Muscle layer of duodenum (tissue), 2 donors: ENCODE results near the gene MOGAT1.

Experiments
- H3K27ac ChIP-seq: one replicate; pipeline ENCODE4 v1.7.0; 2013; ENCODE audit warnings: mild to moderate bottlenecking, low read length
- H3K27me3 ChIP-seq: one replicate; pipeline ENCODE4 v1.7.0; 2013; ENCODE audit warnings: low read depth, mild to moderate bottlenecking, control low read depth, low read length
- H3K36me3 ChIP-seq, 2 donors: one replicate each; pipeline ENCODE4 v1.7.0; 2013; ENCODE audit warnings: low read length in 2 of 2, control low read depth in 1 of 2, mild to moderate bottlenecking in 1 of 2; ENCODE audit not compliant: insufficient read depth in 2 of 2, control insufficient read depth in 1 of 2
- H3K4me1 ChIP-seq, 2 donors: one replicate each; pipeline ENCODE4 v1.7.0; 2013; ENCODE audit warnings: low read length in 2 of 2, mild to moderate bottlenecking in 2 of 2, control low read depth in 1 of 2, moderate library complexity in 1 of 2; ENCODE audit not compliant: insufficient read depth in 2 of 2, control insufficient read depth in 1 of 2
- H3K4me3 ChIP-seq, 2 donors: one replicate each; pipeline ENCODE4 v1.7.0; 2013; ENCODE audit warnings: low read length in 2 of 2, low read depth in 1 of 2, mild to moderate bottlenecking in 1 of 2
- H3K9me3 ChIP-seq, 2 donors: one replicate each; pipeline ENCODE4 v1.7.0; 2013; ENCODE audit warnings: low read length in 2 of 2, control low read depth in 1 of 2, mild to moderate bottlenecking in 1 of 2; ENCODE audit not compliant: control insufficient read depth in 1 of 2
- donor health status: healthy.

The MOGAT1 gene

GRCh38 chr2:222701233-222701632, 29.8 kb downstream of the MOGAT1 start:
- Histone ChIP-seq H3K27me3 (no peaks in the 10 kb centered on the region), H3K9me3 (no peaks in the 10 kb centered on the region), H3K27ac (no peak overlapping the region), H3K4me1 (peaks cover 0 to 9% of the 10 kb centered on the region in 2 donors), H3K36me3 (no peaks in the 10 kb centered on the region), H3K4me3 (no peak overlapping the region)

GRCh38 chr2:222701721-222702131, 30.3 kb downstream of the MOGAT1 start:
- no peaks in the 10 kb centered on the region for H3K36me3 ChIP-seq
- no peaks in the 10 kb centered on the region for H3K9me3 ChIP-seq
- H3K4me3 ChIP-seq = no peak overlapping the region
- H3K4me1 ChIP-seq = peaks cover 0 to 9% of the 10 kb centered on the region in 2 donors
- H3K27ac ChIP-seq = no peak overlapping the region
- no peaks in the 10 kb centered on the region for H3K27me3 ChIP-seq

- H3K36me3 ChIP-seq = no peaks in the 10 kb centered on the region
- no peaks in the 10 kb centered on the region for H3K27me3 ChIP-seq
- no peaks in the 10 kb centered on the region for H3K9me3 ChIP-seq
- H3K4me3 ChIP-seq = no peak overlapping the region
- H3K4me1 ChIP-seq = peaks cover 0 to 9% of the 10 kb centered on the region in 2 donors
- H3K27ac ChIP-seq = no peak overlapping the region
These were observed 31.6 kb downstream of the MOGAT1 start for GRCh38 chr2:222703091-222703490.

GRCh38 chr2:222703886-222704285, 32.4 kb downstream of the MOGAT1 start:
- Histone ChIP-seq H3K36me3 (no peaks in the 10 kb centered on the region), H3K9me3 (no peaks in the 10 kb centered on the region), H3K27me3 (no peaks in the 10 kb centered on the region), H3K4me3 (no peak overlapping the region), H3K4me1 (peaks cover 0 to 9% of the 10 kb centered on the region in 2 donors), H3K27ac (no peak overlapping the region)

- no peaks in the 10 kb centered on the region for H3K36me3 ChIP-seq
- no peaks in the 10 kb centered on the region for H3K27me3 ChIP-seq
- H3K9me3 ChIP-seq = no peaks in the 10 kb centered on the region
- no peak overlapping the region for H3K27ac ChIP-seq
- H3K4me1 ChIP-seq = peaks cover 0 to 9% of the 10 kb centered on the region in 2 donors
- H3K4me3 ChIP-seq = no peak overlapping the region
These were observed 35.2 kb downstream of the MOGAT1 start for GRCh38 chr2:222706616-222707015.

GRCh38 chr2:222707102-222707688, 35.7 kb downstream of the MOGAT1 start:
- Histone ChIP-seq H3K27me3 (no peaks in the 10 kb centered on the region), H3K4me3 (no peak overlapping the region), H3K27ac (no peak overlapping the region), H3K9me3 (no peaks in the 10 kb centered on the region), H3K4me1 (peaks cover 0 to 9% of the 10 kb centered on the region in 2 donors), H3K36me3 (no peaks in the 10 kb centered on the region)

- no peak overlapping the region for H3K4me3 ChIP-seq
- H3K9me3 ChIP-seq = no peaks in the 10 kb centered on the region
- H3K27ac ChIP-seq = no peak overlapping the region
- no peaks in the 10 kb centered on the region for H3K27me3 ChIP-seq
- H3K4me1 ChIP-seq = peaks cover 0 to 9% of the 10 kb centered on the region in 2 donors
- H3K36me3 ChIP-seq = no peaks in the 10 kb centered on the region
These were observed 36.3 kb downstream of the MOGAT1 start for GRCh38 chr2:222707689-222708273.

GRCh38 chr2:222708274-222708710, 36.8 kb downstream of the MOGAT1 start:
- no peaks in the 10 kb centered on the region for H3K9me3 ChIP-seq
- no peaks in the 10 kb centered on the region for H3K27me3 ChIP-seq
- no peaks in the 10 kb centered on the region for H3K36me3 ChIP-seq
- no peak overlapping the region for H3K4me3 ChIP-seq
- H3K27ac ChIP-seq = no peak overlapping the region
- H3K4me1 ChIP-seq = peaks cover 0 to 6% of the 10 kb centered on the region in 2 donors

- no peaks in the 10 kb centered on the region for H3K9me3 ChIP-seq
- H3K4me3 ChIP-seq = peak overlapping the region in 1 of 2 donors; percentile 23
- no peaks in the 10 kb centered on the region for H3K36me3 ChIP-seq
- peak overlapping the region; percentile 35 for H3K27ac ChIP-seq
- H3K27me3 ChIP-seq = no peaks in the 10 kb centered on the region
- peaks cover 4 to 5% of the 10 kb centered on the region in 2 donors for H3K4me1 ChIP-seq
These were observed 37.9 kb downstream of the MOGAT1 start for GRCh38 chr2:222709191-222709891.

- Histone ChIP-seq H3K27me3 (no peaks in the 10 kb centered on the region), H3K27ac (no peak overlapping the region)
These were observed 39.3 kb downstream of the MOGAT1 start for GRCh38 chr2:222710736-222711135.

GRCh38 chr2:222711315-222711940, 40.0 kb downstream of the MOGAT1 start:
- H3K9me3 ChIP-seq = no peaks in the 10 kb centered on the region
- no peaks in the 10 kb centered on the region for H3K36me3 ChIP-seq
- no peaks in the 10 kb centered on the region for H3K27me3 ChIP-seq
- H3K4me3 ChIP-seq = no peak overlapping the region
- H3K4me1 ChIP-seq = peaks cover 6 to 13% of the 10 kb centered on the region in 2 donors
- no peak overlapping the region for H3K27ac ChIP-seq

More at GRCh38 chr2:222710736-222711135, 39.3 kb downstream of the MOGAT1 start:
- Histone ChIP-seq H3K4me1 (peaks cover 6 to 13% of the 10 kb centered on the region in 2 donors), H3K4me3 (no peak overlapping the region), H3K36me3 (no peaks in the 10 kb centered on the region), H3K9me3 (no peaks in the 10 kb centered on the region)
